ENCODE results near the gene CMSS1.
"Not testable (repeated sequence)": the region's sequence is repeated elsewhere in the genome, so short reads cannot be mapped to it uniquely, and the experiment has no call there.

The CMSS1 gene

GRCh38 chr3:100226712-100227429 lies 409.2 kb downstream of the CMSS1 start:
- 72 to 83% methylated on average over 2 to 4 of the region's 6 CpGs for WGBS, 2 experiments (ENCODE audit: insufficient coverage in 2 of 2)
- Histone ChIP-seq H3K36me3 (ENCODE audit: control insufficient read depth, insufficient read depth, low read length) (no peaks in the 10 kb centered on the region), H3K9me3 (ENCODE audit: control insufficient read depth, low read length) (peaks cover 4% of the 10 kb centered on the region), H3K27ac (ENCODE audit: low read depth, low read length, severe bottlenecking) (peak overlapping the region; percentile 89), H3K4me1 (ENCODE audit: control insufficient read depth, insufficient read depth, low read length, poor library complexity, severe bottlenecking) (peaks cover 14% of the 10 kb centered on the region), H3K4me3 (ENCODE audit: extremely low read depth, insufficient read depth, low read length, poor library complexity, severe bottlenecking) (no peak overlapping the region)

- 88 to 100% methylated on average over 1 of the region's 2 CpGs for WGBS, 2 experiments (ENCODE audit: insufficient coverage in 2 of 2)
- Histone ChIP-seq H3K4me3 (ENCODE audit: extremely low read depth, insufficient read depth, low read length, poor library complexity, severe bottlenecking) (no peak overlapping the region), H3K27ac (ENCODE audit: low read depth, low read length, severe bottlenecking) (peak overlapping the region; percentile 89), H3K9me3 (ENCODE audit: control insufficient read depth, low read length) (peaks cover 4% of the 10 kb centered on the region), H3K36me3 (ENCODE audit: control insufficient read depth, insufficient read depth, low read length) (no peaks in the 10 kb centered on the region), H3K4me1 (ENCODE audit: control insufficient read depth, insufficient read depth, low read length, poor library complexity, severe bottlenecking) (peaks cover 14% of the 10 kb centered on the region)
These were observed 409.9 kb downstream of the CMSS1 start for GRCh38 chr3:100227511-100227921.

- Histone ChIP-seq H3K36me3 (ENCODE audit: control insufficient read depth, insufficient read depth, low read length) (no peaks in the 10 kb centered on the region), H3K9me3 (ENCODE audit: control insufficient read depth, low read length) (peaks cover 4% of the 10 kb centered on the region), H3K4me1 (ENCODE audit: control insufficient read depth, insufficient read depth, low read length, poor library complexity, severe bottlenecking) (peaks cover 14% of the 10 kb centered on the region), H3K27ac (ENCODE audit: low read depth, low read length, severe bottlenecking) (no peak overlapping the region), H3K4me3 (ENCODE audit: extremely low read depth, insufficient read depth, low read length, poor library complexity, severe bottlenecking) (no peak overlapping the region)
- WGBS, 2 experiments (ENCODE audit: insufficient coverage in 2 of 2): no CpG with 5 or more reads among the region's 1 CpG
These were observed 410.6 kb downstream of the CMSS1 start for GRCh38 chr3:100228247-100228646.

GRCh38 chr3:100229188-100229587 lies 411.5 kb downstream of the CMSS1 start:
- H3K9me3 ChIP-seq (ENCODE audit: control insufficient read depth, low read length); H3K4me3 ChIP-seq (ENCODE audit: extremely low read depth, insufficient read depth, low read length, poor library complexity, severe bottlenecking); H3K36me3 ChIP-seq (ENCODE audit: control insufficient read depth, insufficient read depth, low read length); H3K27ac ChIP-seq (ENCODE audit: low read depth, low read length, severe bottlenecking): not testable (repeated sequence)
- WGBS, 2 experiments (ENCODE audit: insufficient coverage in 2 of 2): 86% methylated on average over 2 to 3 of the region's 3 CpGs
- H3K4me1 ChIP-seq (ENCODE audit: control insufficient read depth, insufficient read depth, low read length, poor library complexity, severe bottlenecking): peaks cover 14% of the 10 kb centered on the region

DNA sequence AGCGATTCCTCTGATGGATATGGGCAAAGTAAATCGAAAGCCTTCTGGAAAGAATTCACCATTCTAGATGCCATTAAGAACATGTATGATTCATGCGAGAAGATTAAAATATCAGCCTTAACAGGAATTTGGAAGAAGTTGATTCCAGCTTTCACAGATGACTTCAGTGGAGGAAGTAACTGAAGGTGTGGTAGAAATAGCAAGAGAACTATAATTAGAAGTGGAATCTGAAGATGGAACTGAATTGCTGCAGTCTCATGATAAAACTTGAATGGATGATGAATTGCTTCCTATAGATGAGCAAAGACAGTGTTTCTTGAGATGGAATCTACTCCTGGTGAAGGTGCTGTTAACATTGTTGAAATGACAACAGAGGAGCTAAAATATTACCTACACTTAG lies 413.0 kb downstream of the CMSS1 start:
- 96 to 100% methylated on average over 1 to 2 of the region's 3 CpGs for WGBS, 2 experiments (ENCODE audit: insufficient coverage in 2 of 2)

More for the DNA sequence above, 413.0 kb downstream of the CMSS1 start:
- no peak overlapping the region for H3K4me3 ChIP-seq (ENCODE audit: extremely low read depth, insufficient read depth, low read length, poor library complexity, severe bottlenecking)
- no peaks in the 10 kb centered on the region for H3K9me3 ChIP-seq (ENCODE audit: control insufficient read depth, low read length)
- peaks cover 14% of the 10 kb centered on the region for H3K4me1 ChIP-seq (ENCODE audit: control insufficient read depth, insufficient read depth, low read length, poor library complexity, severe bottlenecking)
- H3K36me3 ChIP-seq (ENCODE audit: control insufficient read depth, insufficient read depth, low read length): no peaks in the 10 kb centered on the region
- no peak overlapping the region for H3K27ac ChIP-seq (ENCODE audit: low read depth, low read length, severe bottlenecking)
